GM18526 (cell line): ENCODE data around the gene GRB14.

ENCODE experiments used
- POLR2A ChIP-seq: IDR thresholded peaks from 3 replicates; pipeline ENCODE4 v1.6.1; 2011; ENCODE audit not compliant: insufficient read length; ENCODE audit errors: extremely low read depth

The GRB14 gene

GRCh38 chr2:164620873-164621763, at the start of gene GRB14:
Gene GRB14, minus strand, starts transcription at chr2:164621482. Its CDS starts 173 bp downstream, at chr2:164621309.
- TF ChIP-seq POLR2A, result no peak

GRCh38 chr2:164669291-164669690, 48.0 kb upstream of the GRB14 start:
- no peak for TF ChIP-seq POLR2A

- no peak for TF ChIP-seq POLR2A
Observed at GRCh38 chr2:164667566-164667965, 46.3 kb upstream of the GRB14 start.

GRCh38 chr2:164664070-164664469, 42.8 kb upstream of the GRB14 start:
- TF ChIP-seq POLR2A, result no peak

GRCh38 chr2:164662868-164663631, 41.8 kb upstream of the GRB14 start:
- TF ChIP-seq POLR2A, result no peak

- no peak for TF ChIP-seq POLR2A
Observed at GRCh38 chr2:164662066-164662465, 40.8 kb upstream of the GRB14 start.

- no peak for TF ChIP-seq POLR2A
Observed at GRCh38 chr2:164661349-164661748, 40.1 kb upstream of the GRB14 start.

- no peak for TF ChIP-seq POLR2A
Observed at GRCh38 chr2:164657129-164657528, 35.8 kb upstream of the GRB14 start.

GRCh38 chr2:164655750-164656149, 34.5 kb upstream of the GRB14 start:
- no peak for TF ChIP-seq POLR2A

GRCh38 chr2:164655336-164655735, 34.1 kb upstream of the GRB14 start:
- no peak for TF ChIP-seq POLR2A

- no peak for TF ChIP-seq POLR2A
Observed at GRCh38 chr2:164651361-164651760, 30.1 kb upstream of the GRB14 start.

- TF ChIP-seq POLR2A, result no peak
Observed at GRCh38 chr2:164644036-164644700, 22.9 kb upstream of the GRB14 start.

GRCh38 chr2:164642946-164643555, 21.8 kb upstream of the GRB14 start:
- no peak for TF ChIP-seq POLR2A

GRCh38 chr2:164642268-164642667, 21.0 kb upstream of the GRB14 start:
- TF ChIP-seq POLR2A, result no peak

- TF ChIP-seq POLR2A, result no peak
Observed at GRCh38 chr2:164625378-164625971, 4.2 kb upstream of the GRB14 start.
